ENCODE measurements around the gene MYO5B.

GRCh38 chr18:50038448-50038847 is 156.5 kb downstream of the MYO5B start:
- TF ChIP-seq CTCF (IDR thresholded peaks at IDR 0.05; ENCODE audit: insufficient read depth, low read length, poor library complexity, severe bottlenecking) (no peak), EZH2phosphoT487 (conservative IDR thresholded peaks at IDR 0.05; ENCODE audit: low read length) (no peak)
